ENCODE measurements around the gene PLD6.
A peak's percentile ranks its signal among the peaks of the same experiment; 100 is the strongest.
"Not testable (repeated sequence)": the region's sequence is repeated elsewhere in the genome, so short reads cannot be mapped to it uniquely, and the experiment has no call there.

Gene PLD6, protein sequence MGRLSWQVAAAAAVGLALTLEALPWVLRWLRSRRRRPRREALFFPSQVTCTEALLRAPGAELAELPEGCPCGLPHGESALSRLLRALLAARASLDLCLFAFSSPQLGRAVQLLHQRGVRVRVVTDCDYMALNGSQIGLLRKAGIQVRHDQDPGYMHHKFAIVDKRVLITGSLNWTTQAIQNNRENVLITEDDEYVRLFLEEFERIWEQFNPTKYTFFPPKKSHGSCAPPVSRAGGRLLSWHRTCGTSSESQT

DNA sequence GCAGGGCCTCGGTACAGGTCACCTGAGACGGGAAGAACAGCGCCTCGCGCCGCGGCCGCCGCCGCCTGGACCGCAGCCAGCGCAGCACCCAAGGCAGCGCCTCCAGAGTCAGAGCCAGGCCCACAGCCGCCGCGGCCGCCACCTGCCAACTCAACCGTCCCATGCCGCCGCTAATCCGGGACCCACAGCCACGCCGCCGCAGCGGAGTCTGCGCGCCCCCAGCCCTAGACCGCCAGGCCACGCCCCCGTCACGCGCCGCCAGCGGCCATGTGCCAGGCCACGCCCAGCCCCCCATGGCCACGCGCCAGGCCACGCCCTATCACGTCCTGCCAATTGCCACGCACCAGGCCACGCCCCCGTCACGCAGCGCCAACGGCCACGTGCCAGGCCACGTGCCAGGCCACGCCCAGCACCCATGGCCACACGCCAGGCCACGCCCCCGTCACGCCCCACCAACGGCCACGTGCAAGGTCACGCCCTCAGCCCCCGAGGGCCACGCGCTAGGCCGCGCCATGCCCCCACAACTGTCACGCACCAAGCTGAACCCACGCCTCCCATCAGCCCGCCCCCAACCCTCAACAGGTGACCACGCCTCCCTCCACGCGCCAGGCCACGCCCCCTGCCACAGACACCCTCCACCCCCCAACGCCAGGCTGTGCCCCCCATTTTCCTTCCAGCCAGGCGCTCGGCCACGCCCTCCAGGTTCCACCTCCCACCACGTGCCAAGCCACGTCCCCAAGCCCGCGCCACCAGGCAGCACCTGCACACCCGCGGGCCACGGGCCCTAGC is at the start of gene PLD6:
PLD6 (minus strand) TSS at position 210 of the 789 bp plus-strand sequence; CDS start at position 163, 47 bp downstream.
- peak; percentile 92 for DNase-seq

DNA sequence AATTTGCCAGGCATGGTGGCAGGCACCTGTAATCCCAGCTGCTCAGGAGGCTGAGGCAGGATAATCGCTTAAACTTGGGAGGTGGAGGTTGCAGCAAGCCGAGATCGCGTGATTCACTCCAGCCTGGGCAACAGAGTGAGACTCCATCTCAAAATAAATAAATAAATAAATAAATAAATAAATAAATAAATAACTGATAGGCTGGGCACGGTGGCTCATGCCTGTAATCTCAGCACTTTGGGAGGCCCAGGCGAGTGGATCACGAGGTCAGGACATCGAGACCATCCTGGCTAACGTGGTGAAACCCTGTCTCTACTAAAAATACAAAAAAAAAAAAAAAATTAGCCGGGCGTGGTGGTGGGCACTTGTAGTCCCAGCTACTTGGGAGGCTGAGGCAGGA is 49.6 kb upstream of the PLD6 start:
- not testable (repeated sequence) for DNase-seq

DNA sequence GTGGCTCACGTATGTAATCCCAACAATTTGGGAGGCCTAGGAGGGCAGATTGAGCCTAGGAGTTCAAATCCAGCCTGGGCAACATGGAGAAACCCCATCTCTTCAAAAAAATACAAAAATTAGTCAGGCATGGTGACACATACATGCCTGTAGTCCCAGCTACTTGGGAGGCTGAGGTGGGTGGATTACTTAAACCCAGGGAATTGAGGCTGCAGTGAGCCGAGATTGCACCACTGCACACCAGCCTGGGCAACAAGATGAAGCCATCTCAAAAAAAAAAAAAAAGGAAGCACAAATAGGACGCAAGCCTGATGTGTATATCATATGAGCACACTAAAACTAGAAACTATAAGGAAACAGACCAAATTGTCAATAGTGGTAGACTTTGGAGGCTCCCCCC is 47.9 kb upstream of the PLD6 start:
- no peak for DNase-seq

DNA sequence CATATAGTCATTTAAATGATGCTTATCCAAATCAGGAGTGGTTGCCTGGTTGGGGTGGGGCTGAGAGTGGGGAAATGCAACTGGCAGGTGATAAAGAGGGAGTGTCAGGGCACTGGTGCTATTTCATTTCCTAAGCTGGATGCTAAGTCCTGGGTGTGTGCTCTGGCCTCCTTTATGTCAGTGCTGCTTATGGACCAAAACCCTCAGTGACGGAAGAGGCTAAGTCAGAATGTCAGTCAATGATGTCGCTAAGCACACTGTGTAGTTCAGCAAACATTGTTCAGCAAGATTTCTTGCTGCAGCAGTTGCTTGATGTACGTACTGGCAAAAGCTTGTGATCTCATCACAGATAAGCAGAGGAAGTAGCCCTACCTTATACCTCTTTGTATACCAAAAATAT is 47.3 kb upstream of the PLD6 start:
- peak; percentile 69 for DNase-seq

DNA sequence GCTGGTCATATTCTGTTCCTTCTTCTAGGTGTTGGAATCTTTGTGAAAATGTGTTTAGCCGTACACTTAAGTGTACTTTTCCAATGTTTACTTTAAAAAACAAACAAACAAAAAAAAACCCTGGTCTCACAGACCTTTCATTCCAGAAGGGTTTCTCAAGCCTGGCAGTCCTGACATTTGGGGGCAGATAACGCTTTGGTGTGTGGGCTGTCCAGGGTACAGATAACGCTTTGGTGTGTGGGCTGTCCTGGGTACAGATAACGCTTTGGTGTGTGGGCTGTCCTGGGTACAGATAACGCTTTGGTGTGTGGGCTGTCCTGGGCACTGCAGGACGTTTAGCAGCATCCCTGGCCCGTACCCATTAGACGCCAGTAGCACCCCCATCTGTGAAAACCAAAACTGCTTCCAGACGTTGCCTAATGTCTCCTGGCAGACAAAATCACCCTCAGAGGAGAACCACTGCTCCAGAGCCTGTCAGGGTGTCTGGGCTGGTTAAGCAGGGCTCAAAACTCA is 46.1 kb upstream of the PLD6 start:
- DNase-seq = peak; percentile 95

DNA sequence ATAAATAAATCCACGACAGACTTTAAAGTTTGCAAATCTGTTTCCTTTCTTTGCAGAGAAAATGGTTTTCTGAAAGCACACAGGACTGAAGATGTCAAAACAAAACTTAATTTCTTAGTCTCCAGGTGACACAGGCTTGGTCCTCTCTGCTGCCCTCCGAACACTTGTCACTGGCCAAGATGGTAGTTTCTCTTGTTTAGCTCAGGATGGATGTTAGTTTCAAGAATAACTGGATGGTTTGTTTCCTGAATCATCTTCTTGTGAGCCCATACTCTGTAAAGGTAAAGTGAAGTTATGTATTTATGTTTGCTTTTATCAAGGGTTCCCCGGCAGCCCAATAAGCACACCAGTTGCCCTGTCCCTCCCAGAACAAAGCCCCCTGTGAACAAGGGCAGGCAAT is 40.7 kb upstream of the PLD6 start:
- no peak for DNase-seq

DNA sequence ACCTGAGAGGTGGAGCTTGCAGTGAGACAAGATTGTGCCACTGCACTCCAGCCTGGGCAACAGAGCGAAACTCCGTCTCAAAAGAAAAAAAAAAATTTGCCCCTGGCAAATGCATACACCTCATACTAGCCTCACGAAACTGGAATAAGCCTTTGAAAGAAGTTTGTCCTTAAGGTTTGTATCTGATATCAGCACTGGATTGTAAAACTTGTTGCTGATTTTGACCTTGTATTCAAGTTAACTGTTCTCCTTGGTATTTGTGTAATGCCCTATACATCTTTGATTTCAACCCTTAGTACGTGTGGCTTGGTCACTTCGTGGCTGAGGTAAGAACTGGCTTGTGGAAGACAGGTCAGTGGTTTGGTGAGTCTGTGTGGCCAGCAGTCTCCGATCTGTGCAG is 37.0 kb upstream of the PLD6 start:
- no peak for DNase-seq

DNA sequence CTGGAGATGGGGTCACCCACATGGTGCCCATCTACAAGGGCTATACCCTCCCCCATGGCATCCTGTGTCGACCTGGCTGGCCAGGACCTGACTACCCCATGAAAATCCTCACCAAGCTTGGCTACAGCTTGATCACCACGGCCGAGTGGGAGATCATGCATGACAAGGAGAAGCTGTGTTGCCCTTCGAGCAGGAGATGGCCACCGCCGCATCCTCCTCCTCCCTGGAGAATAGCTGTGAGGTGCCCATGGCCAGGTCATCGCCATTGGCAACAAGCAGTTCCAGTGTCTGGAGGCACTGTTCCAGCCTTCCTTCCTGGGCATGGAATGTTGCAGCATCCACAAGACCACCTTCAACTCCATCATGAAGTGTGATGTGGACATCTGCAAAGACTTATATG is 36.1 kb upstream of the PLD6 start:
- DNase-seq = no peak

DNA sequence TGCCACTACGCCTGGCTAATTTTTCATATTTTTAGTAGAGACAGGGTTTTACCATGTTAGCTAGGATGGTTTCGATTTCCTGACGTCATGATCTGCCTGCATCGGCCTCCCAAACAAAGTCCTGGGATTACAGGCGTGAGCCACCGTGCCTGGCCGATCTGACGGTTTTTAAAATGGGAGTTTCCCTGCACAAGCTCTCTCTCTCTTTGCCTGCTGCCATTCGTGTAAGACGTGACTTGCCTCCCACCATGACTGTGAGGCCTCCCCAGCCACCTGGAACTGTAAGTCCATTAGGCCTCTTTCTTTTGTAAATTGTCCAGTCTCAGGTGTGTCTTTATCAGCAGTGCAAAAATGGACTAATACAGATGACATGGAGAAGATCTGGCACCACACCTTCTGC is 35.5 kb upstream of the PLD6 start:
- DNase-seq = no peak

DNA sequence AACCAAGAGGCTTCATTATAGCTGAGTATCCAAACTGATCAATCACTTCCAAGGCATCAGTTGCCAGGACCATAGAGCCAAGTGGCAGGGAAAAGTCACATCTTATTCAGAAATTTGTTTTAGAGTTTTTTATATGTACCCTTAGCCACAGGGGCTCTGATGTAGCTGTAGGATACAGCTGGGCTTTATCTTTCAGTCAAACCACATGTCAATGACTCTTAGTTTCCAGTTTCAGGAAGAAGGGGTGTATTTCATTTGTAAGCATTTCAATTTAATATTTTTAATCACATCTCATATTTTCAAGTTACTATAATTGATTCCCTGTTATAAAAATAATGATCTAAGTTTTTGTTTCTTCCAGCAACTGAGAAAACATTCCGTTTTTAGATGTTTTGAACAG is 33.7 kb upstream of the PLD6 start:
- peak; percentile 79 for DNase-seq

DNA sequence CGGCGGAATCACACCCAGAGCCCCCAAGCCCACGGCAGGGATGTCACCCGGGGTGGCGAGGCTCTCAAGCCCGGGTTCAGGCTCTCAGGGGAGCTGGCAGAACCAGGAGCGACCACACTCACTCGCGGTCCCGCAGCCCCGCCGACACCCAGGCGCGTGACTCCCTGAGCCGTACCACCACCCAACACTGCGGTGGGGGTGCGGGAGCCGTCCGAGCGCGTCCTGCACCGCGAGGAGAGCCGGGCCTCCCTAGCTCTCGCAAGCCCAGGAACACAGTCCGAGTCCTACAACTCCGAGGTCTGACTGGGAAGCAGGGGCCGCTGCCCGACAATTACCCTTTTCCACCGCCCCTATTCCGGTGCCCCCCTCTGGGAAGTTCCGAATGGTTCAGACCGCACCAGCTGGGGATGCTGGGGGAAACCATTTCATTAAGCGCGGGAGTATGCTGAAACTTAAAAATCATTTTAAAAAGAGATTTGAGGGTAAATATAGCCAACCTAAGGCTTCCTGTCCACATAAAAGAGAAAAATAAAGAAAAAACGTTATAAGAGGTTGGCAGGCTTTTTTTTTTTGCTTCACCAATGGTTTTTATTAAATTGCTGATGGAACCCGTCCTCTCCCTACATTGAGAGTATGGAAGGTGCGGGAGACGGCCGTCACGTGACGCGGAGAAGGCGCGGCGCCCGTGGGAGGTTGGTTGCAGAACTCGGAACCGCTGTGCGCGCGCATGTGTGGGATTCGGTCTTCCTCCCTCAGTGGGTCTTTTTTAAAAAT is 31.1 kb upstream of the PLD6 start, which contains the start of gene FLCN:
FLCN (minus strand) TSS at position 143 of the 774 bp plus-strand sequence. CDS start 9,031 bp downstream, outside the sequence.
- peak; percentile 94 for DNase-seq

DNA sequence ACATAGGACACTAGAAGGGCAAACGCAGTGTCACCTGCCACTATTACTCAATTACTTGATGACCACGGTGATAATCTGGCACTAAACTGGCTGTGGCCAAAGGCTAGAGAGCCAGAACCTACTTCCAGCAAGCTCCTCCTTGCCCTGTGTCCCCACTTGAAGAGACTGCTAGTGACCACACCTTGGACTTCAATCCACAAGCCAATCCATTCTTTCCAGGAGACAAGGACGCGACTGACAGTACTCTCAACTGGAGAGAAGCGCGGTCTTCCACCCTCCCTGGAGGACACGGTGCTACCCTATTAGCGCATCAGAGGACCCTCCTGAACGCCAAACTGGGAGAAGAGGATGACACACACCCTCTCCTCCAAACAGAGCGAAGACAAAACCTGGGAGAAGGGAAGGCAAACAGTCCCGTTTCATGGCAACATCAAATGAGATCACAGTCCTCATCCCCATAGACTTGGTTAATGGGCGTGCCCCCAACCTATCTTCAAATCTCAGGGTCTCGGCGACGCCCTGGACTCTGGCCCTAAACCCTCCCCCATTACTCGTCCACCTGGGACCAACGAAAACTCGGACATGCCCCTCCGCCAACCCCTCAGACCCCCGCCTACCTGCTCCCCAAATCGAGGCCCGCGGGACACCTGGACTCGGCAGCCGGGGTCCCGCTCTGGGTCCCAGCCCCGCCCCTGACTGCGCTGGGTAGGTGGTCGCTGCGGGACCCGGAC is 30.3 kb upstream of the PLD6 start:
- DNase-seq = peak; percentile 81

DNA sequence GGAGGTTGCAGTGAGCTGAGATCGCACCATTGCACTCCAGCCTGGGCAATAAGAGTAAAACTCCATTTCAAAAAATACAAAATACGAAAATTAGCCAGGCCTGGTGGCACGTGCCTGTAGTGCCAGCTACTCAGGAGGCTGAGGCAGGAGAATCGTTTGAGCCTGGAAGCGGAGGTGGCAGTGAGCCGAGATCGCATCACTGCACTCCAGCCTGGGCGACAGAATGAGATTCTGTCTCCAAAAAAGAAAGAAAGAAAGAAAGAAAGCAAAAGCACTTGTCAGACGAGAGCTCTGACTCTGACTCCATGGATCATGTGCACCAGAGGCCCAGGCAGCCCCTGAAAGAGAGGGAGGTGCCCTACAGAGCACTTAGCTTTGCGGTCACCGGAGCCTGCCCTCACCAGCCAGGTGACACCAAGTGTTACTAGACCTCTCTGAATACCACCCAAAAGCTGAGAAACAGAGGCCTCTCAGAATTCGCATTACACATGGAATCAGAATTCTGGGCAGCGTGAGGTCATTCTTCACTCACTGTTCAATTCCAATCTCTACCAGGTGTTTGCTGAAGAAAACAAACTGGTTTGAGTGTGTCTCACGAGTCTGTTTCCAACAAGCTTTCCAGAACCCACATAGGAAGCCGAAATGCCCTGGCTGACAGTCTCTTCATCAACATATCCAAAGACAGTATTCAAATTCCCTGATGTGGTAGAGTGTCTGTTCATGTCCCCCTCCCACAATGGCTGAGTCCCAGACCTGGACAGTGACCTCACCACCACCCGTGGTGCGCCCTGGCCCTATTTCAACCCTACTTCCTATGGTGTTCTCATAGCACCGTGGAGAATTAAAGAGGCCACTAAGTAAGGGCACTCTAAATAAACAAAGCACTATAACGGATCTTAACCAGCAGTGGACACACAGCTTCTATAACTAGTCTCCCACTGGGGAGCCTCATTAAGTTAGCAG is 29.4 kb upstream of the PLD6 start:
- peak; percentile 42 for DNase-seq

DNA sequence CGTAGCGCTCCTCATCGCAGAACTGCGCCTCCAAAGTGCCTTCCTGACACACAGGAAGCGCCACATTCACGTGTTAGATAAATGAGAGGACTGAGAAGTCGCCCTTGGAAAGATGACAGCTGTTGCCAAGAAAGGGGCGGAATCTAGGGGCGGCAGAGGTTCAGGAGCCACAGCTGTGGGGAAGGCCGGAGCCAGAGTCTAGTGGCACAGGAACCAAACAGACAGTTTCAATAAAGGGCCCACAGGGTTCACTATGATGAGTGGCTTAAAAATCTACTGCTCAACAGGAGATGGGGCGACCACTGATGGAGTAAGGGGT is 26.1 kb upstream of the PLD6 start:
- no peak for DNase-seq

DNA sequence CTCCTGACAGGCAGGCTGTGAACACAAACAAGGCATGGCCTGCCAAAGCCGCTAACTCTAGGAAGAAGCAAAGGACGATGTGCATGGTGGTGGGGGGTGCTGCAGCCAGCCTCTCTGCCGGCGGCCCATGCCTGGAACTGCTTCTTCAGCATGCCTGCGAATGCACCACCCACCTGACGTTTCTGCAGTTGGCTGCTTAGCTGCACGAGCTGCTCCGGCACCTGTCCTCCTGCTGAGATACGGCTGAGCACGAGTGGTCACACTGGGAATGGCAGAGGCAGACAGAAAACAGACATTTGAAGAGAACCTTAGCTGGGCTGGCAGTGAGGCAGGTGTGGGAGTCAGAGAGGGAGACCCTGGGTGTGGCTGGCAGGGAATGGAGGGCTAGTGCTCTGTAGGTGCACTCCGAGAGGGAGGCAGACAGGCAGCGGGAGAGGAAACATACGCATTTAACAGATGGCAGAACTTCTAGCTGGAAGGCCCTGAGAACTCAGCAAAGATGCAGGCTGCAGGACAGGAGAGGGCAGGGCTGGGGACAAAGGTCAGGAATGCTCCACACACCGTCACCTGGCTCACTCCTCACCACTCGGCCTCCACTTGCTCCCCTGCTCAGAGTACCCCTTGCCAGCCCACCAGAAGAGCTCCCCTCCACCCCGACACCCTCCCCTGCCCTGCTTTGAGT is 25.6 kb upstream of the PLD6 start:
- no peak for DNase-seq

DNA sequence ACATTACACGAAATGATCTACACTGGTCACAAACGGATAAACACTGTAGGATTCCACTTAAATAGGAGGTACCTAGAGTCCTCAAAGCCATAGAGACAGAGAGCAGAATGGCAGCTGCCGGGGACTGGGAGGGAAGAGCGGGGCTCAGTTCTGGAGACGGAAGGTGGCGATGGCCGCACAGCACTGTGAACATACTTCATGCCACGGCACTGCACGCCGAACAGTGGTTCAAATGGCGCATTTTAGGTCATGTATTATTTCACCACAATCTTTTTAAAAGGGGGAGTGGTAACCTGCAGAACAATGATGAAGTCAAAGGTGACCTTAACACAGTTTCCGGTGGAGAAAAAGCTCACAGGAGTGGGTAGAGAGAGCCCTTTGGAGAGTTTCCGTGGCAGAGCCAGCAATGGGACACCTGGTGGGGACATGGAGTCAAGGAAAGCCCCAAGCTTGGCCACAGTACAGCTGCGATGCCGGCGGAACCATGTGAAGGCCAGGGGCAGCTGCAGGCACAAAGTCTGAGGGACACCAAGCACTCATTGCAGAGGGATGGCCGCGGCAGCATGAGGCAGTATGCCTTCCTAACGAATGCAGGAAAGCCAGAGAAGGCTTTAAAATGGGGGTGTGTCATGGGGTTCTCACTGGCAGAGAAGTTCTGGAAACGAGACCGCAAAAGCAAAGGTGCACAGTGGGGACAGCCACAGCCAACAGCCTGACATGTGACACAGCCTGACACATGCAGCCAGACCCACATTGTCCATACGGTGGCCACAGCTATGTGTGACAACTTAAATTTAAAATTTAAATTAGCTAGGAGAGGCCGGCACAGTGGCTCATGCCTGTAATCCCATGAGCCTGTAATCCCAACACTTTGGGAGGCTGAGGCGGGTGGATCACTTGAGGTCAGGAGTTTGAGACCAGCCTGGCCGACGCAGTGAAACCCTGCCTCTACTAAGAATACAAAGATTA is 23.6 kb upstream of the PLD6 start:
- no peak for DNase-seq

DNA sequence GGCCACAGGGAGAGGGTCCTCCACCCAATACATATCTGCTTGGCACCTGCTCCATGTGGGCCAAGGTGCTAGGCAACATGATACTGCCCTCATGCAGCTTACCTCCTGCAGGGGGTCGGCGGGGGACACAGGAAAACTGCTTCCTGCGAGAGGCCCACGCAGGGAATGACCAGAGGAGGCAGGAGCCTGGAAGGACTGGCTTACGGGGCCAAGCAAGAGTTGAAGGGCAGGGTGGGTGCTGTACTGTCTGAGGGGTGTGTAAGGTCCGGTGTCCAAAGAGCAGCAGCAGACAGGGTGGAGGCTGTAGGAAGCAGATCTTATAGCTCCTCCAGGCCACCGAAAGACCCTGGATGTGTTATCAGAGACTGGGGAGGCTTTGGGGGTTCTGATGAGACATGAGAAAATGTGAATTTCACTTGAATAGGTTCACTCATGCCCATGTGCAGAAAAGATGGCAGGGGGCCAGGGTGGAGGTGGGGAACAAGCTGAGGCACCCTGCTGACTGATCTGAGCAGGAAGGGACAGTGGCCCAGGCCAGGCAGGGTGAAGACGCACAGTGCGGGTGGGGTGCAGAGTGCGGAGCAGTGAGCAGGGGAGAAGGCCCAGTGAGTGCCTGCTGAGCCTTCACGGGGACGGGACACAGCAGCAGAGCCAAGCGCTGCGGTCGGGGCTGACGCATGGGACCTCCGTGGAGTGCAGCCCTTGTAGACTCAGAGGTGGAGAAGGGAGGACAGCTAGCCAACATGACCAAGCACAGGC is 22.6 kb upstream of the PLD6 start:
- DNase-seq = peak; percentile 13

DNA sequence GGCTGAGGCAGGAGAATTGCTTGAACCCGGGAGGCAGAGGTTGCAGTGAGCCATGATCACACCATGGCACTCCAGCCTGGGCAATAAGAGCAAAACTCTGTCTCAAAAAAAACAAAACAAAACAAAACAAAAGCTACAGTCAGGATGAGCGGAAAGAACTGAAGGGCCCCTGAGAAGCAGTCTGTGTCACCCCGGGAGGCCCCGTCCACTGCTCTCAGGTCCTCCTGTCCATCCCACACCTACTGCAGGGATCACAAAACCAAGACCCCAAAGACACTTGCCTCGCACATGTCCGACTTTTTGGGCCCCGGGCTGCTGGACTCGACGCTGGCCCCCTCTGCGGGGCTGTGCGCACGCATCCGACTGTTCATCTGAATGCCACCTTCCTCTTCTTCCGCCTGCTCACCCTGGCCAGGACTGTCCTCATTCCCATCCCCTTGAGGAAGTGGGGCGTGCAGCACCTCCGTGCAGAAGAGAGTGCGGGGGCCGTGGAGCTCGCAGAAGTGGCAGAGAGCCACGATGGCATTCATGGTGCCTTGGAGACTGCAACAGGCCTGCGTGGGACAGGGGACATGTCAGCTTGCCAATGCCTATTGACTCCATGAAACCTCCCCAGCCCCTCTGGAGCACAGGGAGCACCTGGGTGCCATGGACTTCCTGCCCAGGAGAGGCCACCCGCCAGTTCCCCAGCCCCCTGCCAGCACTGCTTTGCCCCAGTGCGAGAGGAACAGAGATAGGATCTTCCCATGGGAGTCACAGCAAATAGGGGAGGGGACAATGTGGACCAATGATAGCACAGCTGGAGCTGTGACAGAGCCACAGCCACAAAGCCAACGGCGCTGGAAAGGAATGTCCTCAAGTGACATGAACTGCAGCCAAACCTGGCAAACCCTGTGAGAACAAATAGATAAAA is 21.7 kb upstream of the PLD6 start:
- no peak for DNase-seq
